SK-N-SH (cell line): Measurements from ENCODE around the gene CCR5.

Experiments
- CTCF ChIP-seq: fragments of 200-600 bp; sonication (generic); IDR thresholded peaks from 2 replicates; pipeline ENCODE4 v1.6.1; 2017; ENCODE audit warnings: antibody characterized with exemption, mild to moderate bottlenecking, moderate library complexity
- EZH2phosphoT487 ChIP-seq: fragments of 200-600 bp; sonication (generic); IDR thresholded peaks from 2 replicates; pipeline ENCODE4 v1.6.1; 2017; ENCODE audit warnings: low read depth, mixed run types, mild to moderate bottlenecking, antibody characterized with exemption, moderate library complexity, borderline replicate concordance
- GABPA ChIP-seq: IDR thresholded peaks from 2 replicates; pipeline ENCODE4 v1.4.0; 2012; ENCODE audit warnings: low read depth, mild to moderate bottlenecking
- MAX ChIP-seq: IDR thresholded peaks from 2 replicates; pipeline ENCODE4 v1.4.0; 2012; ENCODE audit warnings: low read depth
- MXI1 ChIP-seq: IDR thresholded peaks from 2 replicates; pipeline ENCODE4 v1.6.1; 2012; ENCODE audit warnings: mild to moderate bottlenecking, low read depth, low read length, improper control_type of control experiment
- POLR2AphosphoS5 ChIP-seq: IDR thresholded peaks from 2 replicates; pipeline ENCODE4 v1.6.1; 2012; ENCODE audit warnings: low read depth, low read length
- RAD21 ChIP-seq: IDR thresholded peaks from 2 replicates; pipeline ENCODE4 v1.6.1; 2012; ENCODE audit warnings: mild to moderate bottlenecking, low read length
- REST ChIP-seq: IDR thresholded peaks from 2 replicates; pipeline ENCODE4 v1.6.1; 2012; ENCODE audit warnings: mild to moderate bottlenecking, low read depth, low read length, moderate library complexity
- RFX5 ChIP-seq: IDR thresholded peaks from 2 replicates; pipeline ENCODE4 v1.6.1; 2012; ENCODE audit warnings: mild to moderate bottlenecking, improper control_type of control experiment, low read length
- SMC3 ChIP-seq: IDR thresholded peaks from 2 replicates; pipeline ENCODE4 v1.6.1; 2012; ENCODE audit warnings: low read depth, low read length, improper control_type of control experiment
- TAF1 ChIP-seq: IDR thresholded peaks from 2 replicates; pipeline ENCODE4 v1.6.1; 2012; ENCODE audit warnings: low read depth, mild to moderate bottlenecking, low read length, moderate library complexity, borderline replicate concordance
- TEAD4 ChIP-seq: IDR thresholded peaks from 2 replicates; pipeline ENCODE4 v1.4.0; 2012; ENCODE audit warnings: mild to moderate bottlenecking, borderline replicate concordance; ENCODE audit not compliant: insufficient read depth
- YY1 ChIP-seq: IDR thresholded peaks from 2 replicates; pipeline ENCODE4 v1.4.0; 2012; ENCODE audit warnings: low read depth, mild to moderate bottlenecking

GRCh38 chr3:46393554-46394434 is 23.0 kb downstream of the CCR5 start:
- TF ChIP-seq CTCF, result no peak
- no peak for TF ChIP-seq MAX
- TF ChIP-seq YY1, result no peak
- no peak for TF ChIP-seq REST
- TF ChIP-seq POLR2AphosphoS5, result no peak
- no peak for TF ChIP-seq EZH2phosphoT487
- no peak for TF ChIP-seq SMC3
- no peak for TF ChIP-seq GABPA
- TF ChIP-seq RAD21, result no peak
- no peak for TF ChIP-seq RFX5
- TF ChIP-seq TAF1, result no peak
- TF ChIP-seq MXI1, result no peak
- TF ChIP-seq TEAD4, result no peak
